Large intestine (tissue), 3 donors: ENCODE results near the gene EGFR. TPM values are rescaled to one million over a fixed set of nuclear protein-coding genes. Genes with fewer than 3 reads are reported as not detected.

Experiments used
- DNase-seq, 2 donors: peaks; one replicate each; pipeline versions ENCODE4 v3.0.0 to v3.0.0-alpha.2; 2013
- H3K27ac ChIP-seq: one replicate; pipeline ENCODE4 v1.5.1; 2013; ENCODE audit warnings: low read length
- H3K27me3 ChIP-seq: 2 replicates; pipeline ENCODE4 v1.6.1; 2013; ENCODE audit warnings: low read length; ENCODE audit not compliant: control insufficient read depth, insufficient read depth
- H3K36me3 ChIP-seq: 2 replicates; pipeline ENCODE4 v1.6.1; 2013; ENCODE audit warnings: low read length; ENCODE audit not compliant: control insufficient read depth, insufficient read depth
- H3K4me1 ChIP-seq: one replicate; pipeline ENCODE4 v1.6.1; 2013; ENCODE audit warnings: low read length; ENCODE audit not compliant: control insufficient read depth, insufficient read depth
- H3K4me3 ChIP-seq: one replicate; pipeline ENCODE4 v1.5.1; 2013; ENCODE audit warnings: low read length
- H3K9me3 ChIP-seq: one replicate; pipeline ENCODE4 v1.6.1; 2013; ENCODE audit warnings: mild to moderate bottlenecking, low read depth, low read length, moderate library complexity; ENCODE audit not compliant: control insufficient read depth
- WGBS: methylation state at CpG from one replicate; pipeline ENCODE4 v1.1.5; 2013; ENCODE audit warnings: low lambda C conversion rate; ENCODE audit not compliant: insufficient coverage; 5-methylcytosine and 5-hydroxymethylcytosine counted together
- polyA plus RNA-seq: library from polyadenylated mRNA; unstranded; fragments of 120-200 nt; gene quantifications from one replicate; pipeline ENCODE4 v1.2.1, GENCODE V29; 2013

EGFR gene
- polyA plus RNA-seq, 1 donor = 22.9 TPM

GRCh38 chr7:55235801-55236200, 217.0 kb downstream of the EGFR start:
- 100% methylated on average over 1 of the region's 6 CpGs for WGBS
- no peaks in the 10 kb centered on the region for H3K27me3 ChIP-seq
- no peaks in the 10 kb centered on the region for H3K4me1 ChIP-seq
- no peak overlapping the region for H3K27ac ChIP-seq
- no peaks in the 10 kb centered on the region for H3K9me3 ChIP-seq
- no peak overlapping the region for H3K4me3 ChIP-seq
- no peaks in the 10 kb centered on the region for H3K36me3 ChIP-seq
- DNase-seq = no peak

- no CpG with 5 or more reads among the region's 8 CpGs for WGBS
- no peaks in the 10 kb centered on the region for H3K4me1 ChIP-seq
- H3K27ac ChIP-seq = no peak overlapping the region
- no peaks in the 10 kb centered on the region for H3K9me3 ChIP-seq
- H3K27me3 ChIP-seq = no peaks in the 10 kb centered on the region
- no peak for DNase-seq
- no peaks in the 10 kb centered on the region for H3K36me3 ChIP-seq
- no peak overlapping the region for H3K4me3 ChIP-seq
Observed at GRCh38 chr7:55236476-55236875, 217.7 kb downstream of the EGFR start.

- Histone ChIP-seq H3K9me3 (no peaks in the 10 kb centered on the region), H3K27me3 (no peaks in the 10 kb centered on the region), H3K4me1 (no peaks in the 10 kb centered on the region), H3K36me3 (no peaks in the 10 kb centered on the region), H3K4me3 (no peak overlapping the region), H3K27ac (no peak overlapping the region)
- no peak for DNase-seq
- no CpG with 5 or more reads among the region's 15 CpGs for WGBS
Observed at GRCh38 chr7:55237156-55237893, 218.5 kb downstream of the EGFR start.

GRCh38 chr7:55239406-55239805, 220.6 kb downstream of the EGFR start:
- Histone ChIP-seq H3K36me3 (no peaks in the 10 kb centered on the region), H3K4me3 (no peak overlapping the region), H3K27ac (no peak overlapping the region), H3K4me1 (no peaks in the 10 kb centered on the region), H3K27me3 (no peaks in the 10 kb centered on the region), H3K9me3 (no peaks in the 10 kb centered on the region)
- no peak for DNase-seq
- 100% methylated on average over 2 of the region's 3 CpGs for WGBS

DNA sequence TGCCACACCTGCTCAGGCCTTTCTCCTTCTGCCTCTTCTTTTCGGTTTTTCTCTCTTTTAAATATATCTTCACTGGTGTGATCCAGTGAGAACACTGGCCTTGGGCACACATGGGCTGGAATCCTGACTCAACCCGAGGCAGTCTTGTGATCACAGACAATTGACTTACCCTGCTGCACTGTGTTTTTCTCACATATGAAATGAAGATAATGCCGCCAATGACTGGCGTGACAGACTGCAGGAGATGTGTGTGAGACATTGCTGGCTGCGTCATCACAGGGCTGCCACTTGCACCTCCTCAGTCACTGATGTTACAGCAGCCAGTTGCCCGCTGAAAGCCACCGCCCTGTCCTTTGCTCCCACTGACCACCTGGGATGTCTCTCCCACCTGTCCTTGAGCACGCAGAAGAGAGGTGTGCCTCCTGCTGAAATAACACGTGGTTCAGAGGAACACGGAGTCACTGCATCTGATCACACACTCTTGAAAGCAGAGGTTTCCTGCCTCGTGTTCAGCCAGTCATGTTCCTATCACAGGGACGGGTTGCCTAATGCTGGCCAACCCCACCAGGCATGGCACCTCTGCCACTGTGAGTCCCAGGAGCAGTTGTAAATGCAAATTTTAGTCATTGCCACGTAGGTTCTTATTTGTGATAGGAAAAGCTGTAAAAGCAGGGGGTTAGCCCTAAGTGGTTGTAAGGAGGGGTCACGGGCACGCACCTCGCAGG, 221.8 kb downstream of the EGFR start:
- DNase-seq = peak in 1 of 2 donors; percentile 16
- Histone ChIP-seq H3K36me3 (no peaks in the 10 kb centered on the region), H3K4me1 (no peaks in the 10 kb centered on the region), H3K27me3 (no peaks in the 10 kb centered on the region), H3K27ac (no peak overlapping the region), H3K4me3 (no peak overlapping the region), H3K9me3 (no peaks in the 10 kb centered on the region)
- no CpG with 5 or more reads among the region's 16 CpGs for WGBS

DNA sequence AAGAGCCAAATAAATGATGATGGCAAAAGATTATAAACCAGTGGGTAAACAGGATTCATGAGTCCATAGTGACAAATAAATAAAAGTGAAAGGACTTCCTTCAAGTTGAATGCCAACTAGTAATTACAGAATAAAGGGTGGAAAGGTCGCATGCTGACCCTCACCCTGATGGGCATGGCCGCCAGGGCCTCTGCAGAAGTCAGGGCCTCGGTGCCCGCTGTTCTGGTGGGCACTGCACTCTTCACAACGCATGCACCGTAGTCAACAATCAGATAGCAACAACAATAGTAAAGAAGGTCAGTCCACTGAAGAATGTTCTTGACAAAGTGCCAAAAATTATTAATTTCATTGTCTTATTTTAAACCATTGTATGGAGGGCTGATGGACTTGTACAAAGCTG, 223.1 kb downstream of the EGFR start:
- WGBS = no CpG with 5 or more reads among the region's 6 CpGs
- H3K27me3 ChIP-seq = no peaks in the 10 kb centered on the region

GRCh38 chr7:55242613-55243012, 223.8 kb downstream of the EGFR start:
- WGBS = 57% methylated on average over 1 of the region's 2 CpGs

More for the DNA sequence above, 223.1 kb downstream of the EGFR start:
- Histone ChIP-seq H3K36me3 (no peaks in the 10 kb centered on the region), H3K9me3 (no peaks in the 10 kb centered on the region), H3K27ac (no peak overlapping the region), H3K4me3 (no peak overlapping the region), H3K4me1 (no peaks in the 10 kb centered on the region)
- DNase-seq = no peak

DNA sequence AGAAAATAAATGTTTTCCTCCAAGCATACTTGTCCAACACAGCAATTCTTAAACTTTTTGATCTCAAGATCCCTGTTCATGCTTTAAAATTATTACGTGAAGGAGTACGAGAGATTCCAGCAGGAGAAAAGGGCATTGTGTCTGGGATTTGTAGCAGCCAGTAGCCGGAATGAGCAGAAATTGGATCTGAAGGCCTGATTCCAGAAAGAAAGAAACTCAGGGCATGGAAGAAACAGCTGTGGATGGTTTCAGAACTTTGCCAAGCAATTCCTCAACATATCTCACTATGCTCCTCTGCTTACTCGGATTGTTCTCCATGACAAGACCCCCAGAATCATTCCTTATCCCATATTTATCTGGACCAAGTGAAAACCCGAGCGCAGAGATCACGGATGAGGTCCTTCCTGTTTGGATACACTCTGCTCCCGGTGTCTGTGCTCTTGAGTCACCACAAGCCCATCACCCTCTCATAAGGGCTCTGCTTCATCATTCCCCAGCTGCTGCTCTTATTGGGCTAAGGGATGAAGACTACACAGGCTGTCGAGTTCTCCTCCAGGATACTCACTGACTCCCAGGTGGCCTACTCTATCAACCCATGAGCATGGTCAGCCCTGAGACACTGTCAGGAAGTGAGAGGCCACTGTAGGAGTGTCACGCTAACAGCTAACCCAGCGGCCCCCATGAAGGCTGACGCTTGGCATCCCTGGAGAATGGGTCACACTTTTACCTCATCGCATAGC, 225.4 kb downstream of the EGFR start:
- 88% methylated on average over 2 of the region's 13 CpGs for WGBS
- Histone ChIP-seq H3K4me1 (no peaks in the 10 kb centered on the region), H3K27ac (no peak overlapping the region), H3K27me3 (no peaks in the 10 kb centered on the region), H3K36me3 (no peaks in the 10 kb centered on the region), H3K4me3 (no peak overlapping the region), H3K9me3 (no peaks in the 10 kb centered on the region)
- no peak for DNase-seq

More at GRCh38 chr7:55242613-55243012, 223.8 kb downstream of the EGFR start:
- Histone ChIP-seq H3K4me1 (no peaks in the 10 kb centered on the region), H3K27ac (no peak overlapping the region), H3K9me3 (no peaks in the 10 kb centered on the region), H3K27me3 (no peaks in the 10 kb centered on the region), H3K4me3 (no peak overlapping the region), H3K36me3 (no peaks in the 10 kb centered on the region)
- no peak for DNase-seq

DNA sequence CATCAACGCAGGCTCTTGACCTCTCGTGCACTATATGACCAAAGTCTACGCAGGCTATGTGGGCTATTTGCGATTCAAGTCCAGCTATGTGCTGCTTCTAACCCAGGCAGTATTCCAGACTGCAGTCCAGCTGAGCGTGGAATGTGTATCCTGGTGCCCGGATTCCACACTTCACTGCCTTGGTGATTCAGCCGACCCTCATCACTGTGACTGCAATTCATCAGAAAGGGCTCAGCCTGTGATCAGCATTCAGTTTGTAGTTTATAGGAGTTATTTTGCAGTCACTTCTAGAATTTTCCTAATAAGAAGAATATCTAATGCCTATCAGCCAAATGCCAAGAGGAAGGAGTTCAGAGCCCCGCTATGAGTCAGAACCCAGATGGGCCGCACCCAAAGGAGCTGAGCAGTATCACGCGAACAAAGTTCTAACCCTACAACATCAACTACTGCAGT, 226.5 kb downstream of the EGFR start:
- no CpG with 5 or more reads among the region's 11 CpGs for WGBS
- Histone ChIP-seq H3K27me3 (no peaks in the 10 kb centered on the region), H3K9me3 (no peaks in the 10 kb centered on the region), H3K4me1 (no peaks in the 10 kb centered on the region), H3K4me3 (no peak overlapping the region), H3K27ac (no peak overlapping the region), H3K36me3 (no peaks in the 10 kb centered on the region)
- DNase-seq = no peak

- DNase-seq = no peak
- Histone ChIP-seq H3K27ac (no peak overlapping the region), H3K27me3 (no peaks in the 10 kb centered on the region), H3K4me3 (no peak overlapping the region), H3K9me3 (no peaks in the 10 kb centered on the region), H3K4me1 (no peaks in the 10 kb centered on the region), H3K36me3 (no peaks in the 10 kb centered on the region)
- no CpG with 5 or more reads among the region's 5 CpGs for WGBS
Observed at GRCh38 chr7:55246171-55246570, 227.4 kb downstream of the EGFR start.
